ENCODE results near the gene SLC26A8. TPM values are rescaled to one million over a fixed set of nuclear protein-coding genes. Genes with fewer than 3 reads are reported as not detected.

SLC26A8 gene
- total and polyA plus RNA-seq, 4 donors, result 0.03 to 0.33 (median 0.18) TPM

- Histone ChIP-seq H3K9me3 (ENCODE audit: control insufficient read depth in 4 of 4, low read length in 3 of 4) (no peaks in the 10 kb centered on the region), H3K4me3 (ENCODE audit: low read depth in 1 of 3, low read length in 3 of 3) (no peak overlapping the region), H3K36me3 (ENCODE audit: control insufficient read depth in 4 of 4, insufficient read depth in 3 of 4, low read depth in 1 of 4, low read length in 3 of 4) (no peaks in the 10 kb centered on the region), H3K27ac (ENCODE audit: low read depth in 1 of 2, low read length in 2 of 2) (peak overlapping the region; percentile 68 to 82), H3K4me1 (ENCODE audit: control insufficient read depth in 4 of 4, insufficient read depth in 4 of 4, low read length in 3 of 4) (peaks cover 6 to 18% (median 10%) of the 10 kb centered on the region in 4 donors), H3K9ac (ENCODE audit: low read depth in 1 of 2, low read length in 2 of 2) (no peak overlapping the region), H3K27me3 (ENCODE audit: control insufficient read depth in 4 of 4, insufficient read depth in 4 of 4, low read length in 3 of 4) (no peaks in the 10 kb centered on the region)
- peak; percentile 44 for TF ChIP-seq YY1 (IDR thresholded peaks at IDR 0.05)
- peak in 1 of 2 donors; percentile 11 for TF ChIP-seq HNF4A (conservative IDR thresholded peaks at IDR 0.05)
- TF ChIP-seq REST (IDR thresholded peaks at IDR 0.05), result no peak
- 77% methylated on average over 7 of the region's 7 CpGs for WGBS
- DNase-seq (ENCODE audit: low spot score), result no peak
Measured at GRCh38 chr6:35972471-35973367, 51.7 kb downstream of the SLC26A8 start.

- Histone ChIP-seq H3K27ac (ENCODE audit: low read depth in 1 of 2, low read length in 2 of 2) (no peak overlapping the region), H3K4me3 (ENCODE audit: low read depth in 1 of 3, low read length in 3 of 3) (no peak overlapping the region), H3K36me3 (ENCODE audit: control insufficient read depth in 4 of 4, insufficient read depth in 3 of 4, low read depth in 1 of 4, low read length in 3 of 4) (no peaks in the 10 kb centered on the region), H3K4me1 (ENCODE audit: control insufficient read depth in 4 of 4, insufficient read depth in 4 of 4, low read length in 3 of 4) (peaks cover 9 to 14% (median 12%) of the 10 kb centered on the region in 4 donors), H3K9me3 (ENCODE audit: control insufficient read depth in 4 of 4, low read length in 3 of 4) (no peaks in the 10 kb centered on the region), H3K27me3 (ENCODE audit: control insufficient read depth in 4 of 4, insufficient read depth in 4 of 4, low read length in 3 of 4) (no peaks in the 10 kb centered on the region), H3K9ac (ENCODE audit: low read depth in 1 of 2, low read length in 2 of 2) (no peak overlapping the region)
- 92% methylated on average over 4 of the region's 4 CpGs for WGBS
- no peak for DNase-seq (ENCODE audit: low spot score)
- TF ChIP-seq TAF1 (conservative IDR thresholded peaks at IDR 0.05), result no peak
- no peak for TF ChIP-seq MAX (IDR thresholded peaks at IDR 0.05)
Measured at GRCh38 chr6:35970181-35970580, 54.3 kb downstream of the SLC26A8 start.

GRCh38 chr6:35969646-35970045, 54.8 kb downstream of the SLC26A8 start:
- H3K36me3 ChIP-seq (ENCODE audit: control insufficient read depth in 4 of 4, insufficient read depth in 3 of 4, low read depth in 1 of 4, low read length in 3 of 4), result no peaks in the 10 kb centered on the region
- DNase-seq (ENCODE audit: low spot score), result no peak
- no peaks in the 10 kb centered on the region for H3K9me3 ChIP-seq (ENCODE audit: control insufficient read depth in 4 of 4, low read length in 3 of 4)
- H3K4me3 ChIP-seq (ENCODE audit: low read depth in 1 of 3, low read length in 3 of 3), result no peak overlapping the region
- TF ChIP-seq HNF4A (conservative IDR thresholded peaks at IDR 0.05), result no peak
- TF ChIP-seq NR2F2 (IDR thresholded peaks at IDR 0.05), result no peak
- TF ChIP-seq TAF1 (conservative IDR thresholded peaks at IDR 0.05), result no peak
- TF ChIP-seq GABPA (IDR thresholded peaks at IDR 0.05 in 1 of 2, conservative IDR thresholded peaks at IDR 0.05 in 1 of 2), result no peak
- H3K27ac ChIP-seq (ENCODE audit: low read depth in 1 of 2, low read length in 2 of 2), result no peak overlapping the region
- H3K27me3 ChIP-seq (ENCODE audit: control insufficient read depth in 4 of 4, insufficient read depth in 4 of 4, low read length in 3 of 4), result no peaks in the 10 kb centered on the region
- no peak overlapping the region for H3K9ac ChIP-seq (ENCODE audit: low read depth in 1 of 2, low read length in 2 of 2)
- peaks cover 9 to 14% (median 12%) of the 10 kb centered on the region in 4 donors for H3K4me1 ChIP-seq (ENCODE audit: control insufficient read depth in 4 of 4, insufficient read depth in 4 of 4, low read length in 3 of 4)

- H3K36me3 ChIP-seq (ENCODE audit: control insufficient read depth in 4 of 4, insufficient read depth in 3 of 4, low read depth in 1 of 4, low read length in 3 of 4), result no peaks in the 10 kb centered on the region
- DNase-seq (ENCODE audit: low spot score), result no peak
- no peaks in the 10 kb centered on the region for H3K9me3 ChIP-seq (ENCODE audit: control insufficient read depth in 4 of 4, low read length in 3 of 4)
- H3K27me3 ChIP-seq (ENCODE audit: control insufficient read depth in 4 of 4, insufficient read depth in 4 of 4, low read length in 3 of 4), result no peaks in the 10 kb centered on the region
- H3K9ac ChIP-seq (ENCODE audit: low read depth in 1 of 2, low read length in 2 of 2), result no peak overlapping the region
- TF ChIP-seq EGR1 (IDR thresholded peaks at IDR 0.05; ENCODE audit: low read depth in 2 of 2) (no peak), FOXA1 (IDR thresholded peaks at IDR 0.05) (no peak), GABPA (IDR thresholded peaks at IDR 0.05 in 1 of 2, conservative IDR thresholded peaks at IDR 0.05 in 1 of 2) (no peak), MAX (IDR thresholded peaks at IDR 0.05) (no peak), ZBTB33 (IDR thresholded peaks at IDR 0.05) (no peak), REST (IDR thresholded peaks at IDR 0.05) (no peak), HNF4G (IDR thresholded peaks at IDR 0.05) (no peak)
- WGBS, result 95% methylated on average over 4 of the region's 4 CpGs
- H3K4me1 ChIP-seq (ENCODE audit: control insufficient read depth in 4 of 4, insufficient read depth in 4 of 4, low read length in 3 of 4), result peaks cover 6 to 14% (median 12%) of the 10 kb centered on the region in 4 donors
- H3K27ac ChIP-seq (ENCODE audit: low read depth in 1 of 2, low read length in 2 of 2), result no peak overlapping the region
- no peak overlapping the region for H3K4me3 ChIP-seq (ENCODE audit: low read depth in 1 of 3, low read length in 3 of 3)
Measured at GRCh38 chr6:35968821-35969220, 55.6 kb downstream of the SLC26A8 start.

All from liver (tissue), 9 donors.